ENCODE results near the gene POPDC2.
A peak's percentile ranks its signal among the peaks of the same experiment; 100 is the strongest.
"Not testable (repeated sequence)": the region's sequence is repeated elsewhere in the genome, so short reads cannot be mapped to it uniquely, and the experiment has no call there.

The POPDC2 gene

GRCh38 chr3:119660474-119661440 lies at the start of gene POPDC2:
Gene POPDC2 (minus strand): TSS chr3:119660589. CDS start chr3:119660423, 166 bp downstream.
- peak; percentile 61 for DNase-seq (ENCODE audit: low read depth)

- no peak for DNase-seq (ENCODE audit: low read depth)
Measured at GRCh38 chr3:119703820-119704531, 43.6 kb upstream of the POPDC2 start.

GRCh38 chr3:119702530-119703527 lies 42.4 kb upstream of the POPDC2 start, which contains the start of gene CFAP91:
Gene CFAP91 (plus strand): TSS chr3:119703022. CDS start chr3:119703099, 77 bp downstream.
- peak; percentile 95 for DNase-seq (ENCODE audit: low read depth)

GRCh38 chr3:119700920-119701734 lies 40.7 kb upstream of the POPDC2 start:
- DNase-seq (ENCODE audit: low read depth) = no peak

GRCh38 chr3:119700269-119700919 lies 40.0 kb upstream of the POPDC2 start:
- peak; percentile 49 for DNase-seq (ENCODE audit: low read depth)

- DNase-seq (ENCODE audit: low read depth) = no peak
Measured at GRCh38 chr3:119697394-119697793, 37.0 kb upstream of the POPDC2 start.

GRCh38 chr3:119695480-119695879 lies 35.1 kb upstream of the POPDC2 start:
- peak; percentile 39 for DNase-seq (ENCODE audit: low read depth)

- DNase-seq (ENCODE audit: low read depth) = peak; percentile 44
Measured at GRCh38 chr3:119690043-119690656, 29.8 kb upstream of the POPDC2 start.

GRCh38 chr3:119683421-119683820 lies 23.0 kb upstream of the POPDC2 start:
- DNase-seq (ENCODE audit: low read depth) = no peak

- DNase-seq (ENCODE audit: low read depth) = peak; percentile 58
Measured at GRCh38 chr3:119681279-119681678, 20.9 kb upstream of the POPDC2 start.

- no peak for DNase-seq (ENCODE audit: low read depth)
Measured at GRCh38 chr3:119679874-119680273, 19.5 kb upstream of the POPDC2 start.

GRCh38 chr3:119678209-119678608 lies 17.8 kb upstream of the POPDC2 start:
- not testable (repeated sequence) for DNase-seq (ENCODE audit: low read depth)

- no peak for DNase-seq (ENCODE audit: low read depth)
Measured at GRCh38 chr3:119677641-119677934, 17.2 kb upstream of the POPDC2 start.

- DNase-seq (ENCODE audit: low read depth) = peak; percentile 97
Measured at GRCh38 chr3:119676771-119677640, 16.6 kb upstream of the POPDC2 start, which contains the start of gene COX17. Gene COX17 (minus strand): TSS chr3:119677406. CDS start chr3:119677310, 96 bp downstream.

GRCh38 chr3:119676020-119676419 lies 15.6 kb upstream of the POPDC2 start:
- no peak for DNase-seq (ENCODE audit: low read depth)

GRCh38 chr3:119675188-119675874 lies 14.9 kb upstream of the POPDC2 start:
- DNase-seq (ENCODE audit: low read depth) = no peak

- no peak for DNase-seq (ENCODE audit: low read depth)
Measured at GRCh38 chr3:119673875-119674274, 13.5 kb upstream of the POPDC2 start.

GRCh38 chr3:119672776-119673175 lies 12.4 kb upstream of the POPDC2 start:
- no peak for DNase-seq (ENCODE audit: low read depth)

Measured in EH (cell line).